IPS-20b (cell line): ENCODE measurements around the gene FBL.
A peak's percentile ranks its signal among the peaks of the same experiment; 100 is the strongest.

ENCODE experiments used
- H3K27ac ChIP-seq: one replicate; pipeline ENCODE4 v1.5.1; 2013; ENCODE audit warnings: low read length
- H3K27me3 ChIP-seq: 2 replicates; pipeline ENCODE4 v1.6.1; 2013; ENCODE audit warnings: mild to moderate bottlenecking, low read length, inconsistent platforms; ENCODE audit not compliant: insufficient read depth
- H3K36me3 ChIP-seq: 2 replicates; pipeline ENCODE4 v1.6.1; 2013; ENCODE audit warnings: low read depth, mild to moderate bottlenecking, inconsistent platforms, low read length, moderate library complexity; ENCODE audit not compliant: insufficient read depth
- H3K4me1 ChIP-seq: 2 replicates; pipeline ENCODE4 v1.6.1; 2013; ENCODE audit warnings: mild to moderate bottlenecking, control low read depth, inconsistent platforms, low read length, moderate library complexity; ENCODE audit not compliant: insufficient read depth
- H3K4me3 ChIP-seq: 2 replicates; pipeline ENCODE4 v1.5.1; 2013; ENCODE audit warnings: mild to moderate bottlenecking, low read length, inconsistent platforms
- H3K9ac ChIP-seq: 2 replicates; pipeline ENCODE4 v1.6.1; 2013; ENCODE audit warnings: low read depth, mild to moderate bottlenecking, inconsistent platforms, low read length, moderate library complexity
- H3K9me3 ChIP-seq: 2 replicates; pipeline ENCODE4 v1.6.1; 2013; ENCODE audit warnings: mild to moderate bottlenecking, low read depth, low read length, inconsistent platforms; ENCODE audit not compliant: insufficient read depth

Gene FBL

GRCh38 chr19:39827216-39827615 lies 19.0 kb downstream of the FBL start:
- no peaks in the 10 kb centered on the region for H3K27me3 ChIP-seq
- H3K36me3 ChIP-seq = peaks cover 46% of the 10 kb centered on the region
- H3K4me1 ChIP-seq = no peaks in the 10 kb centered on the region; the same call in 1 of the 2 replicates
- H3K27ac ChIP-seq = no peak overlapping the region
- H3K4me3 ChIP-seq = no peak overlapping the region
- no peaks in the 10 kb centered on the region for H3K9me3 ChIP-seq
- H3K9ac ChIP-seq = no peak overlapping the region

GRCh38 chr19:39826311-39826945 lies 19.8 kb downstream of the FBL start:
- no peaks in the 10 kb centered on the region for H3K27me3 ChIP-seq
- H3K9ac ChIP-seq = no peak overlapping the region
- peaks cover 44% of the 10 kb centered on the region for H3K36me3 ChIP-seq
- H3K4me3 ChIP-seq = no peak overlapping the region
- H3K4me1 ChIP-seq = no peaks in the 10 kb centered on the region; the same call in 1 of the 2 replicates
- H3K9me3 ChIP-seq = no peaks in the 10 kb centered on the region
- H3K27ac ChIP-seq = no peak overlapping the region

- no peaks in the 10 kb centered on the region; the same call in 1 of the 2 replicates for H3K4me1 ChIP-seq
- no peak overlapping the region for H3K27ac ChIP-seq
- no peaks in the 10 kb centered on the region for H3K9me3 ChIP-seq
- H3K9ac ChIP-seq = no peak overlapping the region
- peaks cover 36% of the 10 kb centered on the region for H3K36me3 ChIP-seq
- no peak overlapping the region for H3K4me3 ChIP-seq
- no peaks in the 10 kb centered on the region for H3K27me3 ChIP-seq
Observed at GRCh38 chr19:39825531-39826076, 20.6 kb downstream of the FBL start.

- peak overlapping the region; percentile 71 for H3K4me3 ChIP-seq
- H3K9ac ChIP-seq = peak overlapping the region; percentile 81; the same call in 1 of the 2 replicates
- no peaks in the 10 kb centered on the region for H3K27me3 ChIP-seq
- H3K4me1 ChIP-seq = no peaks in the 10 kb centered on the region; the same call in 1 of the 2 replicates
- no peaks in the 10 kb centered on the region for H3K9me3 ChIP-seq
- peaks cover 31% of the 10 kb centered on the region for H3K36me3 ChIP-seq
- peak overlapping the region; percentile 25 for H3K27ac ChIP-seq
Observed at GRCh38 chr19:39825093-39825463, 21.1 kb downstream of the FBL start.

GRCh38 chr19:39824143-39825092 lies 21.8 kb downstream of the FBL start:
- Histone ChIP-seq H3K4me3 (peak overlapping the region; percentile 71), H3K9me3 (no peaks in the 10 kb centered on the region), H3K27ac (peak overlapping the region; percentile 25), H3K27me3 (no peaks in the 10 kb centered on the region), H3K9ac (peak overlapping the region; percentile 81), H3K4me1 (no peaks in the 10 kb centered on the region; the same call in 1 of the 2 replicates), H3K36me3 (peaks cover 24% of the 10 kb centered on the region)

GRCh38 chr19:39823686-39824085 lies 22.5 kb downstream of the FBL start:
- peak overlapping the region; percentile 70 for H3K9ac ChIP-seq
- no peak overlapping the region for H3K27ac ChIP-seq
- H3K36me3 ChIP-seq = peaks cover 18% of the 10 kb centered on the region
- peak overlapping the region; percentile 71 for H3K4me3 ChIP-seq
- H3K4me1 ChIP-seq = no peaks in the 10 kb centered on the region; the same call in 1 of the 2 replicates
- H3K27me3 ChIP-seq = no peaks in the 10 kb centered on the region
- no peaks in the 10 kb centered on the region for H3K9me3 ChIP-seq

GRCh38 chr19:39820696-39821095 lies 25.5 kb downstream of the FBL start:
- no peaks in the 10 kb centered on the region for H3K9me3 ChIP-seq
- H3K27ac ChIP-seq = no peak overlapping the region
- H3K4me1 ChIP-seq = no peaks in the 10 kb centered on the region; the same call in 1 of the 2 replicates
- no peaks in the 10 kb centered on the region for H3K27me3 ChIP-seq
- no peak overlapping the region for H3K4me3 ChIP-seq
- H3K9ac ChIP-seq = no peak overlapping the region
- peaks cover 4% of the 10 kb centered on the region; the same call in 1 of the 2 replicates for H3K36me3 ChIP-seq

- Histone ChIP-seq H3K4me1 (no peaks in the 10 kb centered on the region; the same call in 1 of the 2 replicates), H3K27me3 (no peaks in the 10 kb centered on the region), H3K27ac (no peak overlapping the region), H3K9me3 (no peaks in the 10 kb centered on the region), H3K36me3 (peaks cover 4% of the 10 kb centered on the region; the same call in 1 of the 2 replicates), H3K9ac (no peak overlapping the region), H3K4me3 (no peak overlapping the region)
Observed at GRCh38 chr19:39819786-39820185, 26.4 kb downstream of the FBL start.

GRCh38 chr19:39818626-39819097 lies 27.5 kb downstream of the FBL start:
- no peak overlapping the region for H3K4me3 ChIP-seq
- H3K9ac ChIP-seq = no peak overlapping the region
- H3K36me3 ChIP-seq = peaks cover 4% of the 10 kb centered on the region; the same call in 1 of the 2 replicates
- H3K9me3 ChIP-seq = no peaks in the 10 kb centered on the region
- H3K4me1 ChIP-seq = no peaks in the 10 kb centered on the region
- H3K27me3 ChIP-seq = no peaks in the 10 kb centered on the region
- no peak overlapping the region for H3K27ac ChIP-seq

- Histone ChIP-seq H3K27ac (no peak overlapping the region), H3K9me3 (no peaks in the 10 kb centered on the region), H3K4me3 (no peak overlapping the region), H3K9ac (no peak overlapping the region), H3K4me1 (no peaks in the 10 kb centered on the region), H3K27me3 (no peaks in the 10 kb centered on the region), H3K36me3 (peaks cover 4% of the 10 kb centered on the region; the same call in 1 of the 2 replicates)
Observed at GRCh38 chr19:39817888-39818561, 28.2 kb downstream of the FBL start.
